Small intestine (tissue), 4 donors: ENCODE data around the gene CAVIN2. TPM values are rescaled to one million over a fixed set of nuclear protein-coding genes. Genes with fewer than 3 reads are reported as not detected.

Experiments used
- polyA plus RNA-seq, 4 donors: library from polyadenylated mRNA; stranded (reverse) in 3 of 4; unstranded in 1 of 4; fragments of 200-250 nt in 3 of 4; fragments of 120-200 nt in 1 of 4; gene quantifications; one replicate each; pipeline versions ENCODE4 v1.2.1 to v1.2.3, GENCODE V29; 2013
- donor health status: healthy with polysubstance abuse.
- donor health status: Bipolar disorder and iron deficiency.
- donor health status: healthy.

Gene CAVIN2
- polyA plus RNA-seq, 4 donors: 0.89 to 29.8 (median 10.0) TPM

Other genes with a start within 250 kb of the CAVIN2 start
- 100 to 1,000 TPM in 1 of 4 donors, 10 to 100 TPM in 3; 14.4 to 142 (median 38.8) TPM for gene NABP1, start 169.0 kb downstream of the CAVIN2 start, polyA plus RNA-seq